D341Med (cell line): Measurements from ENCODE around the gene SLC4A9.

Source experiments
- DNase-seq: peaks from one replicate; pipeline ENCODE4 v3.0.0; 2012; ENCODE audit warnings: low spot score

SLC4A9 gene

GRCh38 chr5:140362875-140363630 lies 3.1 kb downstream of the SLC4A9 start:
- peak; percentile 89 for DNase-seq

GRCh38 chr5:140363631-140364471 lies 3.9 kb downstream of the SLC4A9 start:
- no peak for DNase-seq

- DNase-seq = no peak
Observed at GRCh38 chr5:140364472-140364765, 4.4 kb downstream of the SLC4A9 start.

- no peak for DNase-seq
Observed at GRCh38 chr5:140365282-140365681, 5.3 kb downstream of the SLC4A9 start.

GRCh38 chr5:140365941-140366340 lies 5.9 kb downstream of the SLC4A9 start:
- no peak for DNase-seq

- no peak for DNase-seq
Observed at GRCh38 chr5:140366589-140367255, 6.7 kb downstream of the SLC4A9 start.

GRCh38 chr5:140367256-140368013 lies 7.4 kb downstream of the SLC4A9 start:
- no peak for DNase-seq

GRCh38 chr5:140371356-140372151 lies 11.6 kb downstream of the SLC4A9 start:
- no peak for DNase-seq

- peak; percentile 84 for DNase-seq
Observed at GRCh38 chr5:140372971-140373487, 13.0 kb downstream of the SLC4A9 start.

GRCh38 chr5:140381351-140381750 lies 21.4 kb downstream of the SLC4A9 start:
- no peak for DNase-seq

- DNase-seq = no peak
Observed at GRCh38 chr5:140381972-140382371, 22.0 kb downstream of the SLC4A9 start.

- no peak for DNase-seq
Observed at GRCh38 chr5:140382866-140383265, 22.9 kb downstream of the SLC4A9 start.

GRCh38 chr5:140383300-140383699 lies 23.3 kb downstream of the SLC4A9 start:
- no peak for DNase-seq

- no peak for DNase-seq
Observed at GRCh38 chr5:140388052-140388451, 28.1 kb downstream of the SLC4A9 start.

- DNase-seq = no peak
Observed at GRCh38 chr5:140391312-140391711, 31.3 kb downstream of the SLC4A9 start.

GRCh38 chr5:140391732-140392131 lies 31.7 kb downstream of the SLC4A9 start:
- DNase-seq = no peak

GRCh38 chr5:140393738-140394137 lies 33.7 kb downstream of the SLC4A9 start:
- DNase-seq = no peak

GRCh38 chr5:140398379-140398811 lies 38.4 kb downstream of the SLC4A9 start:
- DNase-seq = no peak

- DNase-seq = peak; percentile 27
Observed at GRCh38 chr5:140399979-140400729, 40.2 kb downstream of the SLC4A9 start.

GRCh38 chr5:140400730-140401361 lies 40.9 kb downstream of the SLC4A9 start:
- DNase-seq = peak; percentile 86
